HL-60 (cell line): ENCODE measurements around the gene TMUB2.

ENCODE experiments used
- DNase-seq, 2 experiments: peaks; one replicate each; pipeline ENCODE4 v3.0.0-alpha.2; 2010 to 2020; ENCODE audit warnings: low read depth in 1 of 2, low spot score in 1 of 2
- H3K27ac ChIP-seq: fragments of 250-450 bp; sonication (Bioruptor Pico); replicated peaks from 2 replicates; pipeline ENCODE4 v1.5.1; 2020; ENCODE audit warnings: mild to moderate bottlenecking, moderate library complexity
- H3K27me3 ChIP-seq: fragments of 250-450 bp; sonication (Bioruptor Pico); 2 replicates; pipeline ENCODE4 v1.5.1; 2021; ENCODE audit warnings: mild to moderate bottlenecking, moderate library complexity; ENCODE audit not compliant: insufficient read depth, poor library complexity, severe bottlenecking
- H3K4me3 ChIP-seq: replicated peaks from 2 replicates; pipeline ENCODE4 v1.5.1; 2011; ENCODE audit warnings: mild to moderate bottlenecking, control low read depth, low read length; ENCODE audit not compliant: insufficient read depth
- GABPA ChIP-seq: IDR thresholded peaks from 2 replicates; pipeline ENCODE4 v1.6.1; 2012; ENCODE audit warnings: low read depth
- POLR2AphosphoS5 ChIP-seq: IDR thresholded peaks from 2 replicates; pipeline ENCODE4 v1.6.1; 2012; ENCODE audit warnings: low read depth
- SPI1 ChIP-seq: IDR thresholded peaks from 2 replicates; pipeline ENCODE4 v1.6.1; 2012; ENCODE audit warnings: low read depth, mild to moderate bottlenecking, borderline replicate concordance
- TF ChIP-seq, protein P1 (sequence below): IDR thresholded peaks from 2 replicates; pipeline ENCODE4 v1.6.1; 2012; ENCODE audit warnings: low read depth; ENCODE audit not compliant: insufficient replicate concordance
- TF ChIP-seq, protein P2 (sequence below): IDR thresholded peaks from one replicate; pipeline ENCODE4 v1.5.1; 2011; ENCODE audit warnings: low read length, control low read depth, inconsistent platforms; ENCODE audit not compliant: insufficient read depth

Gene TMUB2

DNA sequence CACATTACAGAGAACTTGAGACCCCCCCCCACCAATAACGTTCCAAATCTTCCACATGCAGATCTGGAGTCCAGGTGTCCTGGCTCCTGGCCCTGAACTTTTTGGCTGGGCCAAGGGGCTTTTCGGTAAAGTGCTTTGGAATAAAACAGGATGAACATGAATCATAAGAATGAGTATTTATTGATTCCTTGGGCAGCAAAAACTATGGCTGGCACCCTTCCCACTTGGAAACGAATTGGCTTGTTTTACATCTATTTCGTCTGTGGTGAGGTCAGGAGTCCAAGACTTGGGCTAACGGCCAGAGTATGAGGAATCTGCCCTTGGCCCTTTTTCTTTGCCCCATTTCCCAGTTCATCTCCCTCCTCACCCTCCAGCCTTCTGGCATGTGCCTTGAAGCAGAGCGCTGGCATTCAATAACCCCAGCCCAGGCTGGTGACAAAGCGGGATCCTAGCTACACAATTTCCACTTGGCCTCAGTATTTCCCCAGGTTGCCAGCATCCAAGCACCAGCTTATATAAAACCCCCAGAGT, 36.8 kb downstream of the TMUB2 start:
- TF ChIP-seq GABPA (no peak), POLR2AphosphoS5 (no peak), SPI1 (no peak)
- TF ChIP-seq, protein P1, sequence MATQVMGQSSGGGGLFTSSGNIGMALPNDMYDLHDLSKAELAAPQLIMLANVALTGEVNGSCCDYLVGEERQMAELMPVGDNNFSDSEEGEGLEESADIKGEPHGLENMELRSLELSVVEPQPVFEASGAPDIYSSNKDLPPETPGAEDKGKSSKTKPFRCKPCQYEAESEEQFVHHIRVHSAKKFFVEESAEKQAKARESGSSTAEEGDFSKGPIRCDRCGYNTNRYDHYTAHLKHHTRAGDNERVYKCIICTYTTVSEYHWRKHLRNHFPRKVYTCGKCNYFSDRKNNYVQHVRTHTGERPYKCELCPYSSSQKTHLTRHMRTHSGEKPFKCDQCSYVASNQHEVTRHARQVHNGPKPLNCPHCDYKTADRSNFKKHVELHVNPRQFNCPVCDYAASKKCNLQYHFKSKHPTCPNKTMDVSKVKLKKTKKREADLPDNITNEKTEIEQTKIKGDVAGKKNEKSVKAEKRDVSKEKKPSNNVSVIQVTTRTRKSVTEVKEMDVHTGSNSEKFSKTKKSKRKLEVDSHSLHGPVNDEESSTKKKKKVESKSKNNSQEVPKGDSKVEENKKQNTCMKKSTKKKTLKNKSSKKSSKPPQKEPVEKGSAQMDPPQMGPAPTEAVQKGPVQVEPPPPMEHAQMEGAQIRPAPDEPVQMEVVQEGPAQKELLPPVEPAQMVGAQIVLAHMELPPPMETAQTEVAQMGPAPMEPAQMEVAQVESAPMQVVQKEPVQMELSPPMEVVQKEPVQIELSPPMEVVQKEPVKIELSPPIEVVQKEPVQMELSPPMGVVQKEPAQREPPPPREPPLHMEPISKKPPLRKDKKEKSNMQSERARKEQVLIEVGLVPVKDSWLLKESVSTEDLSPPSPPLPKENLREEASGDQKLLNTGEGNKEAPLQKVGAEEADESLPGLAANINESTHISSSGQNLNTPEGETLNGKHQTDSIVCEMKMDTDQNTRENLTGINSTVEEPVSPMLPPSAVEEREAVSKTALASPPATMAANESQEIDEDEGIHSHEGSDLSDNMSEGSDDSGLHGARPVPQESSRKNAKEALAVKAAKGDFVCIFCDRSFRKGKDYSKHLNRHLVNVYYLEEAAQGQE: no peak
- TF ChIP-seq, protein P2, sequence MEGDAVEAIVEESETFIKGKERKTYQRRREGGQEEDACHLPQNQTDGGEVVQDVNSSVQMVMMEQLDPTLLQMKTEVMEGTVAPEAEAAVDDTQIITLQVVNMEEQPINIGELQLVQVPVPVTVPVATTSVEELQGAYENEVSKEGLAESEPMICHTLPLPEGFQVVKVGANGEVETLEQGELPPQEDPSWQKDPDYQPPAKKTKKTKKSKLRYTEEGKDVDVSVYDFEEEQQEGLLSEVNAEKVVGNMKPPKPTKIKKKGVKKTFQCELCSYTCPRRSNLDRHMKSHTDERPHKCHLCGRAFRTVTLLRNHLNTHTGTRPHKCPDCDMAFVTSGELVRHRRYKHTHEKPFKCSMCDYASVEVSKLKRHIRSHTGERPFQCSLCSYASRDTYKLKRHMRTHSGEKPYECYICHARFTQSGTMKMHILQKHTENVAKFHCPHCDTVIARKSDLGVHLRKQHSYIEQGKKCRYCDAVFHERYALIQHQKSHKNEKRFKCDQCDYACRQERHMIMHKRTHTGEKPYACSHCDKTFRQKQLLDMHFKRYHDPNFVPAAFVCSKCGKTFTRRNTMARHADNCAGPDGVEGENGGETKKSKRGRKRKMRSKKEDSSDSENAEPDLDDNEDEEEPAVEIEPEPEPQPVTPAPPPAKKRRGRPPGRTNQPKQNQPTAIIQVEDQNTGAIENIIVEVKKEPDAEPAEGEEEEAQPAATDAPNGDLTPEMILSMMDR: no peak
- Histone ChIP-seq H3K27ac (no peak overlapping the region), H3K27me3 (no peaks in the 10 kb centered on the region), H3K4me3 (no peak overlapping the region)
- no peak for DNase-seq

DNA sequence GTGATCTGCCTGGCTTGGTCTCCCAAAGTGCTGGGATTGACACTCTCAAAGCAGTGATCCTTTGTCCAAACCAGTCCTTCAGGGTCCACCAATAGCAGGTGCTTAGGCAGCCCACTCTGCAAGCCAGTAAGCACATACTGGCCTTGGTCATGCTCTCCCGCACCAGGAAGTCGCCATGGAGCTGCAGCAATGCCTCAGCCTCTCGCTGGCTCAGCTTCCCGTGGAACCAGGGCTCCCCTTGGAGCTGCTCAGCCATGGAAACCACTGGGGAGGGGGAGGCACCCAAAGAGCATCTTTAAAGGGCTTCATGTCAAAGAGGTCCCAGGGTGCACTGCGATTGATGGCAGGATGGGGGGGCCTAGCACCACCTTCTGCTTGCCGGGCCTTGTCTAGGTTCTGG, 42.3 kb downstream of the TMUB2 start:
- H3K27me3 ChIP-seq: no peaks in the 10 kb centered on the region

DNA sequence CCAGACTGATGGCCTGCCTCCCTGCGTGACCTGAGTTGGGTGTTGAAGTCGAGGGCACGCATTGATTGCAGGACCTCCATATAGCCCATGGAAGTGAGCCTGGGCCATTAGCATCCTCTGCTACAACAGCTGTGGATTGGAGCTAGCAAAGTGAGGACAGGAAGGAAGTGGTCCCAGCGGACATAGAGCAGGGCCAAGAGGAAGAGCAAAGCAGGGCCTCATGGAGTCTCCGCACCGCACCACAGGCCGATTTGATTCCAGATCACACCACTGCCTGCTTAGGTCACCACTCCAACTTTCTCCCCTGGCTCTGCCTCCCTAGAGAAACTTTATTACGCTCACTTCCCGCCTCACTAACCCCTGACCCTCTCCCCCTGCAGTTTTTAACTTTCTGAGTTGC, 43.4 kb downstream of the TMUB2 start:
- DNase-seq: no peak
- H3K27me3 ChIP-seq: no peaks in the 10 kb centered on the region
- H3K4me3 ChIP-seq: no peak overlapping the region
- no peak for TF ChIP-seq SPI1
- TF ChIP-seq POLR2AphosphoS5: no peak
- TF ChIP-seq, protein P2: no peak
- TF ChIP-seq, protein P1: no peak
- TF ChIP-seq GABPA: no peak
- no peak overlapping the region for H3K27ac ChIP-seq

More for the DNA sequence above, 42.3 kb downstream of the TMUB2 start:
- Histone ChIP-seq H3K27ac (no peak overlapping the region), H3K4me3 (no peak overlapping the region)
- no peak for DNase-seq
- TF ChIP-seq, protein P1: no peak
- no peak for TF ChIP-seq POLR2AphosphoS5
- TF ChIP-seq GABPA: no peak
- no peak for TF ChIP-seq SPI1
- TF ChIP-seq, protein P2: no peak
